Liver (tissue), 3 donors: Measurements from ENCODE around the gene BCR.

Source experiments
- EGR1 ChIP-seq, 2 donors: IDR thresholded peaks; 2 replicates each; pipeline ENCODE4 v1.6.1; 2016 to 2018; ENCODE audit warnings: antibody characterized with exemption in 2 of 2, low read depth in 2 of 2
- RAD21 ChIP-seq, 2 donors: IDR thresholded peaks; 2 replicates each; pipeline ENCODE4 v1.6.1; 2016; ENCODE audit warnings: antibody characterized with exemption in 2 of 2, mild to moderate bottlenecking in 2 of 2
- SP1 ChIP-seq: IDR thresholded peaks from 2 replicates; pipeline ENCODE4 v1.6.1; 2018; ENCODE audit warnings: antibody characterized with exemption, mild to moderate bottlenecking
- TAF1 ChIP-seq: conservative IDR thresholded peaks from 2 replicates; pipeline ENCODE4 v1.6.1; 2016; ENCODE audit warnings: antibody characterized with exemption, mild to moderate bottlenecking
- TF ChIP-seq, protein P1 (sequence below): IDR thresholded peaks from 2 replicates; pipeline ENCODE4 v1.6.1; 2016; ENCODE audit warnings: antibody characterized with exemption
- TF ChIP-seq, protein P2 (sequence below): fragments of 150-350 bp; IDR thresholded peaks from 2 replicates; pipeline ENCODE4 v1.5.1; 2017; ENCODE audit warnings: improper control_type of control experiment, low read depth, low read length; ENCODE audit not compliant: missing input control
- TF ChIP-seq, protein P3 (sequence below): IDR thresholded peaks from 2 replicates; pipeline ENCODE4 v1.6.1; 2016; ENCODE audit warnings: antibody characterized with exemption, mild to moderate bottlenecking
- donor health status: healthy.
- donor health status: healthy.

DNA sequence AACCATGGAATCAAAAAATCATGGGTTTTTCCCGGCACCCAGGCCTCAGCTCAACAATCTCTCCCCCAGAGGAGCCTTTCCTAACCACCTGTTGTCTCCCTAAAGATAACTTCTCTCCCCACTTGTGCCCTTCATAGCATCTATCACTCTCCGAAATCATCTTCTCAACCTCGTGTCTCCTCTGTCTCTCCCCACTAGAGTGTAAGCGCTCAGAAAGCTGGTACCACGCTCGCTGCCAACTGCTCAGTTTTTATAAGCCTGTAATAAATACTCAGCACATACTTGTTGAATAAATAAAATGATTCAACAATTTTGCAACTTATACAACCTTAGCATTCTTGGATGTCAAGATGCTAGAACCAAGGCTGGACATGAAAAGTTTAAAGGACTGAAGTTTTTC lies 185.2 kb downstream of the BCR start:
- TF ChIP-seq, protein P1, sequence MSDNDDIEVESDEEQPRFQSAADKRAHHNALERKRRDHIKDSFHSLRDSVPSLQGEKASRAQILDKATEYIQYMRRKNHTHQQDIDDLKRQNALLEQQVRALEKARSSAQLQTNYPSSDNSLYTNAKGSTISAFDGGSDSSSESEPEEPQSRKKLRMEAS = no peak
- TF ChIP-seq SP1 (no peak), TAF1 (no peak), EGR1 (IDR thresholded peaks at IDR 0.05; ENCODE audit: low read depth in 2 of 2) (no peak), RAD21 (IDR thresholded peaks at IDR 0.05) (no peak)
- TF ChIP-seq, protein P2, sequence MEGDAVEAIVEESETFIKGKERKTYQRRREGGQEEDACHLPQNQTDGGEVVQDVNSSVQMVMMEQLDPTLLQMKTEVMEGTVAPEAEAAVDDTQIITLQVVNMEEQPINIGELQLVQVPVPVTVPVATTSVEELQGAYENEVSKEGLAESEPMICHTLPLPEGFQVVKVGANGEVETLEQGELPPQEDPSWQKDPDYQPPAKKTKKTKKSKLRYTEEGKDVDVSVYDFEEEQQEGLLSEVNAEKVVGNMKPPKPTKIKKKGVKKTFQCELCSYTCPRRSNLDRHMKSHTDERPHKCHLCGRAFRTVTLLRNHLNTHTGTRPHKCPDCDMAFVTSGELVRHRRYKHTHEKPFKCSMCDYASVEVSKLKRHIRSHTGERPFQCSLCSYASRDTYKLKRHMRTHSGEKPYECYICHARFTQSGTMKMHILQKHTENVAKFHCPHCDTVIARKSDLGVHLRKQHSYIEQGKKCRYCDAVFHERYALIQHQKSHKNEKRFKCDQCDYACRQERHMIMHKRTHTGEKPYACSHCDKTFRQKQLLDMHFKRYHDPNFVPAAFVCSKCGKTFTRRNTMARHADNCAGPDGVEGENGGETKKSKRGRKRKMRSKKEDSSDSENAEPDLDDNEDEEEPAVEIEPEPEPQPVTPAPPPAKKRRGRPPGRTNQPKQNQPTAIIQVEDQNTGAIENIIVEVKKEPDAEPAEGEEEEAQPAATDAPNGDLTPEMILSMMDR = no peak
- TF ChIP-seq, protein P3, sequence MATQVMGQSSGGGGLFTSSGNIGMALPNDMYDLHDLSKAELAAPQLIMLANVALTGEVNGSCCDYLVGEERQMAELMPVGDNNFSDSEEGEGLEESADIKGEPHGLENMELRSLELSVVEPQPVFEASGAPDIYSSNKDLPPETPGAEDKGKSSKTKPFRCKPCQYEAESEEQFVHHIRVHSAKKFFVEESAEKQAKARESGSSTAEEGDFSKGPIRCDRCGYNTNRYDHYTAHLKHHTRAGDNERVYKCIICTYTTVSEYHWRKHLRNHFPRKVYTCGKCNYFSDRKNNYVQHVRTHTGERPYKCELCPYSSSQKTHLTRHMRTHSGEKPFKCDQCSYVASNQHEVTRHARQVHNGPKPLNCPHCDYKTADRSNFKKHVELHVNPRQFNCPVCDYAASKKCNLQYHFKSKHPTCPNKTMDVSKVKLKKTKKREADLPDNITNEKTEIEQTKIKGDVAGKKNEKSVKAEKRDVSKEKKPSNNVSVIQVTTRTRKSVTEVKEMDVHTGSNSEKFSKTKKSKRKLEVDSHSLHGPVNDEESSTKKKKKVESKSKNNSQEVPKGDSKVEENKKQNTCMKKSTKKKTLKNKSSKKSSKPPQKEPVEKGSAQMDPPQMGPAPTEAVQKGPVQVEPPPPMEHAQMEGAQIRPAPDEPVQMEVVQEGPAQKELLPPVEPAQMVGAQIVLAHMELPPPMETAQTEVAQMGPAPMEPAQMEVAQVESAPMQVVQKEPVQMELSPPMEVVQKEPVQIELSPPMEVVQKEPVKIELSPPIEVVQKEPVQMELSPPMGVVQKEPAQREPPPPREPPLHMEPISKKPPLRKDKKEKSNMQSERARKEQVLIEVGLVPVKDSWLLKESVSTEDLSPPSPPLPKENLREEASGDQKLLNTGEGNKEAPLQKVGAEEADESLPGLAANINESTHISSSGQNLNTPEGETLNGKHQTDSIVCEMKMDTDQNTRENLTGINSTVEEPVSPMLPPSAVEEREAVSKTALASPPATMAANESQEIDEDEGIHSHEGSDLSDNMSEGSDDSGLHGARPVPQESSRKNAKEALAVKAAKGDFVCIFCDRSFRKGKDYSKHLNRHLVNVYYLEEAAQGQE = no peak
